Measurements from ENCODE around the gene KLF3. TPM values are rescaled to one million over a fixed set of nuclear protein-coding genes. Genes with fewer than 3 reads are reported as not detected.

The KLF3 gene
- total and polyA plus RNA-seq, 9 of the 15 experiments (the other 6 are each of a cell fraction or from before 2014, with no cell fraction given) = 9.9 to 47.2 (median 18.1) TPM

DNA sequence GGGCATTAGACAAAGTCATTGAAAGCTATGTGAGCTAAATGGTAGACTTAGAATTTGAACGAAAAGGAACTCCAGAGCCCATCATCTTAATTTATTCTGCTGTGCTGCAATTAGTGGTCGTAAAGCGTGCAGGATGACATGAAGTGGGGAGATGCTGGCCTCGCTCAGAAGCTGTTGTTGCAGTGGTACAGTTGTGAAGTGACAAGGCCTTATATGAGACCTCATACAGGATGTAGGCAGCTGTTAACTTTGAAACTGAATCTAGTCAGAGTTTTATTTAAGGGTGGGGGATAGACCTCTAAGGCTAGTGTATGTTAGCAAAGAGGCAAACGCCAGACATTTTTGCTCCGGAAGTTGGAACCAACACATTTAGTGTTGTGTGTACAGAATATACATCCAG, 13.4 kb downstream of the KLF3 start (continued):
- TF ChIP-seq, protein P1, sequence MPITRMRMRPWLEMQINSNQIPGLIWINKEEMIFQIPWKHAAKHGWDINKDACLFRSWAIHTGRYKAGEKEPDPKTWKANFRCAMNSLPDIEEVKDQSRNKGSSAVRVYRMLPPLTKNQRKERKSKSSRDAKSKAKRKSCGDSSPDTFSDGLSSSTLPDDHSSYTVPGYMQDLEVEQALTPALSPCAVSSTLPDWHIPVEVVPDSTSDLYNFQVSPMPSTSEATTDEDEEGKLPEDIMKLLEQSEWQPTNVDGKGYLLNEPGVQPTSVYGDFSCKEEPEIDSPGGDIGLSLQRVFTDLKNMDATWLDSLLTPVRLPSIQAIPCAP (CRISPR knock-in tag; IDR thresholded peaks at IDR 0.05; ENCODE audit: borderline replicate concordance) = no peak
- TF ChIP-seq HEY1 (CRISPR knock-in tag; IDR thresholded peaks at IDR 0.05; ENCODE audit: borderline replicate concordance) = no peak
- TF ChIP-seq, protein P2, sequence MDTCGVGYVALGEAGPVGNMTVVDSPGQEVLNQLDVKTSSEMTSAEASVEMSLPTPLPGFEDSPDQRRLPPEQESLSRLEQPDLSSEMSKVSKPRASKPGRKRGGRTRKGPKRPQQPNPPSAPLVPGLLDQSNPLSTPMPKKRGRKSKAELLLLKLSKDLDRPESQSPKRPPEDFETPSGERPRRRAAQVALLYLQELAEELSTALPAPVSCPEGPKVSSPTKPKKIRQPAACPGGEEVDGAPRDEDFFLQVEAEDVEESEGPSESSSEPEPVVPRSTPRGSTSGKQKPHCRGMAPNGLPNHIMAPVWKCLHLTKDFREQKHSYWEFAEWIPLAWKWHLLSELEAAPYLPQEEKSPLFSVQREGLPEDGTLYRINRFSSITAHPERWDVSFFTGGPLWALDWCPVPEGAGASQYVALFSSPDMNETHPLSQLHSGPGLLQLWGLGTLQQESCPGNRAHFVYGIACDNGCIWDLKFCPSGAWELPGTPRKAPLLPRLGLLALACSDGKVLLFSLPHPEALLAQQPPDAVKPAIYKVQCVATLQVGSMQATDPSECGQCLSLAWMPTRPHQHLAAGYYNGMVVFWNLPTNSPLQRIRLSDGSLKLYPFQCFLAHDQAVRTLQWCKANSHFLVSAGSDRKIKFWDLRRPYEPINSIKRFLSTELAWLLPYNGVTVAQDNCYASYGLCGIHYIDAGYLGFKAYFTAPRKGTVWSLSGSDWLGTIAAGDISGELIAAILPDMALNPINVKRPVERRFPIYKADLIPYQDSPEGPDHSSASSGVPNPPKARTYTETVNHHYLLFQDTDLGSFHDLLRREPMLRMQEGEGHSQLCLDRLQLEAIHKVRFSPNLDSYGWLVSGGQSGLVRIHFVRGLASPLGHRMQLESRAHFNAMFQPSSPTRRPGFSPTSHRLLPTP (IDR thresholded peaks at IDR 0.05; ENCODE audit: borderline replicate concordance, extremely low read depth, insufficient read length) = no peak
- no peak for TF ChIP-seq RNF2 (IDR thresholded peaks at IDR 0.05)
- TF ChIP-seq YBX1 (IDR thresholded peaks at IDR 0.05) = no peak
- TF ChIP-seq ZC3H4 (CRISPR knock-in tag; IDR thresholded peaks at IDR 0.05; ENCODE audit: borderline replicate concordance) = no peak
- TF ChIP-seq ZBTB17 (CRISPR knock-in tag; IDR thresholded peaks at IDR 0.05) = no peak
- TF ChIP-seq BMI1 (IDR thresholded peaks at IDR 0.05; ENCODE audit: low read length) = no peak
- TF ChIP-seq ZNF695 (CRISPR knock-in tag; IDR thresholded peaks at IDR 0.05) = no peak
- no peak for TF ChIP-seq FOXJ2 (tag; IDR thresholded peaks at IDR 0.05)
- TF ChIP-seq TCF3 (CRISPR knock-in tag; IDR thresholded peaks at IDR 0.05) = no peak
- TF ChIP-seq, protein P3, sequence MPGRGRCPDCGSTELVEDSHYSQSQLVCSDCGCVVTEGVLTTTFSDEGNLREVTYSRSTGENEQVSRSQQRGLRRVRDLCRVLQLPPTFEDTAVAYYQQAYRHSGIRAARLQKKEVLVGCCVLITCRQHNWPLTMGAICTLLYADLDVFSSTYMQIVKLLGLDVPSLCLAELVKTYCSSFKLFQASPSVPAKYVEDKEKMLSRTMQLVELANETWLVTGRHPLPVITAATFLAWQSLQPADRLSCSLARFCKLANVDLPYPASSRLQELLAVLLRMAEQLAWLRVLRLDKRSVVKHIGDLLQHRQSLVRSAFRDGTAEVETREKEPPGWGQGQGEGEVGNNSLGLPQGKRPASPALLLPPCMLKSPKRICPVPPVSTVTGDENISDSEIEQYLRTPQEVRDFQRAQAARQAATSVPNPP (IDR thresholded peaks at IDR 0.05; ENCODE audit: borderline replicate concordance, insufficient read depth, insufficient read length) = no peak
- no peak for TF ChIP-seq U2AF1 (optimal IDR thresholded peaks at IDR 0.05; ENCODE audit: low read depth, low read length)

Measured in K562 (cell line).